Stimulated activated naive CD8-positive, alpha-beta T cell treated with anti-CD3 and anti-CD28 coated beads, Interleukin-15, Interleukin-2, amounts not matched to agents 100 ng/mL and 50 ng/mL, for 24 hours (primary cell): ENCODE measurements around the gene KCTD1.

Source experiments
- H3K27ac Mint-ChIP-seq: one replicate; pipeline ENCODE4 v1.8.0; 2021; ENCODE audit warnings: mild to moderate bottlenecking, mixed read lengths
- H3K27me3 Mint-ChIP-seq: one replicate; pipeline ENCODE4 v1.8.0; 2021; ENCODE audit warnings: mixed read lengths
- H3K36me3 Mint-ChIP-seq: one replicate; pipeline ENCODE4 v1.8.0; 2021; ENCODE audit warnings: low read depth, mixed read lengths
- H3K4me1 Mint-ChIP-seq: one replicate; pipeline ENCODE4 v1.8.0; 2021; ENCODE audit warnings: low read depth, mixed read lengths
- H3K4me3 Mint-ChIP-seq: one replicate; pipeline ENCODE4 v1.8.0; 2021; ENCODE audit warnings: mild to moderate bottlenecking, mixed read lengths
- H3K9me3 Mint-ChIP-seq: one replicate; pipeline ENCODE4 v1.8.0; 2021; ENCODE audit warnings: mixed read lengths

Gene KCTD1

DNA sequence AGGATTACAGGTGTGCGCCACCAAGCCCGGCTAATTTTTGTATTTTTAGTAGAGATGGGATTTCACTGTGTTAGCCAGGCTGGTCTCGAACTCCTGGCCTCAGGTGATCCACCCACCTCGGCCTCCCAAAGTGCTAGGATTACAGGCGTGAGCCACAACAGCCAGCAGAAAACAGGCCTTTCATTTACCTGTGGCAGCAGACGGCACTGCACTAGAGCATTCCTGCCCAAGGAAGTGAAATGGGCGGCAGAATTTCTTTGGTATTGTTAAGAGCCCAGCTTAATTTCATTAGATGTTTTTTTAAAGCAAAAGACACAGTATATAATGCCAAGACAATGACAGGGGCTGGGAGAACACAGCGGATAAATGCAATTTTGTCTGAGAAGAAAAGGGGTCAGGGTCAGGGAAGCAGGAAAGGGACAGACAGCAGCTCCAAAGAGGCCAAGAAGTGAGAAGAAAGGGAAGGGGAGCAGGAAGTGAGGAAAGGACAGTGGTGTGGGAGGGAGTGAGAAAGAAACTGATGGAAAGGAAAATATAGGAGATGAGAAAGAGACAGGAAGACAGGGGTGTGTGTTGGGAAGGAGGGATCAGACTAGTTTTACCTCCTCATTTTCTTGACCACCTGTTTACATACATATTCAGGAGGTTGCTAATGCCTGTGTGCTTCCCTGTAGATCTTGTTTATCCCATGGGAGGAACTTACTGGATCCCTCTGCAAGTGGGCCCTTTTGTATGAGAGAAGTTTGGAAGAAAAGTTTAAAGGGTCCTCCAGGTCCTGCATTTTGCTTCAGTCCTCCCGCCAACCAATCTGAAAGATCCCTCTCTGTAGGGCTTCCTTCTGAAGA, 32.5 kb downstream of the KCTD1 start:
- Mint-ChIP-seq H3K4me1 (no peaks in the 10 kb centered on the region), H3K4me3 (no peak overlapping the region), H3K36me3 (no peaks in the 10 kb centered on the region), H3K9me3 (no peaks in the 10 kb centered on the region), H3K27me3 (no peaks in the 10 kb centered on the region), H3K27ac (no peak overlapping the region)

DNA sequence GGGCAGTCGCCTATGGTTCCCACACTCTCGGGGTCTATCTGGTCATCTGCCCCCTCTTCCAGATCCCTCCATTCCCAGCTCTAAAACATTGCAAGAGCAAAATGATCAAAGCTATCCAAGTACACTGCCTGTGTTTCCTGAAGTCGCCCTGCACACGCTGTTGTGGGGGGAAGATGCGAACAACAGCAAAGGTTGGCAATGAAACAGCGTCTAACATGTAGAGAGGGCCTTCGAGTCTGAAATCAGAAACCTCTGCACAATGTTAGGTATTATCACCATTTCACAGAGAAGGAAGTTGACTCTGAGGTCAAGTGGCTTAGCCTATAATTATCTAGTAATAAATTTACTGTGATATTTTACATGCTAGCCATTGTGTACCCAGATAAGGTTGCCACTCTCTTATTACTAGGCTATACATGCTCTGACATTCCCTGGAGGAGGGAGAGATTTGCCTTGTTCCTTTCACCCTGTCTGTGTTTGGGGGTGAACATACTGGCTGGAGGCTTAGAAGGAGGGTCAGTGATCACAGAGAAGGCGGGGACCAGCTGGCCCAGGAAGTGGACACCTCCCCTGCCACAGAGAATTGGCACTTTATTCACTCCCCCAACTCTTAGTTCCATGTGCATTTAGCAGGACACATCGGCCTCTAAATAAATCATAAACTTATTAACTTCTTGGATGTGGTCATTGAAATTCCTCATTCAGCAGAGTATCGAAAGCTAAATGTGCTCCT, 36.8 kb downstream of the KCTD1 start:
- Mint-ChIP-seq H3K27me3 (no peaks in the 10 kb centered on the region), H3K9me3 (no peaks in the 10 kb centered on the region), H3K4me1 (no peaks in the 10 kb centered on the region), H3K4me3 (no peak overlapping the region), H3K27ac (no peak overlapping the region), H3K36me3 (no peaks in the 10 kb centered on the region)

DNA sequence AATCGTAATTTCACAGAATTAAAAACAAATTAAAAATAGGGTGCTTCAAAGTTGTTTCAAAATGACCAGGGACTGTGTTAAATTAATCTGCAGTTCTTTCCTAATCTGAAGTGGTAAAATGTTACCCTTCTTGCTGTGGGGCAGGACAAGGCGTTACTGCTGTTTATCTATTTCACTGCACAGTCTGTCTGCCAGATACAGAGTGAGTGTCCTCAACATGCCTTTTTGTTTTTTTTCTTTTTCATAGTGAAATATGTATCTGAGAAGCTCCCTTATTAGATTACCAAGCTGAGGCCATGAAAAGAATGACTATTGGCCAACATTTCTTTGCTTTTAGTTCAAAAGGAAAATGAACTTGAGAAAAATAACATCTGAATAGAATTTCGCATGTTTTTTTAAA, 38.0 kb downstream of the KCTD1 start:
- H3K9me3 Mint-ChIP-seq, result no peaks in the 10 kb centered on the region
- H3K36me3 Mint-ChIP-seq, result no peaks in the 10 kb centered on the region
- H3K27me3 Mint-ChIP-seq, result no peaks in the 10 kb centered on the region
- H3K4me3 Mint-ChIP-seq, result no peak overlapping the region
- no peak overlapping the region for H3K27ac Mint-ChIP-seq
- H3K4me1 Mint-ChIP-seq, result no peaks in the 10 kb centered on the region

DNA sequence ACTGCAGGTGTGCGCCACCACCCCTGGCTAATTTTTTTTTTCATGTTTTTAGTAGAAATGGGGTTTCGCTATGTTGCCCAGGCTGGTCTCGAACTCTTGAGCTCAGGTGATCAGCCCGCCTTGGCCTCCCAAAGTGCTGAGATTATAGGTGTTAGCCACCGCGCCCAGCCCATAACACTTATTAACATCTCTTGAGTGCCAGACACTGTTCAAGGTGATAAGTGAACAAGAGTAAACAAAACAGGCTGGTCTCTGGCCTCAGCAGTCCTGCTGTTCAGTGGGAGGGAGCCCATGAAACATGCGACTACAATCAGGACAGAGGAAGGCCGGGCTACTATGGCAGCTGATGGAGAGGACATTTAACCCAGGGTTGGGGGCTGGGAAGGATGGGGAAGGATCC, 42.3 kb downstream of the KCTD1 start:
- no peaks in the 10 kb centered on the region for H3K36me3 Mint-ChIP-seq
- H3K4me1 Mint-ChIP-seq, result no peaks in the 10 kb centered on the region
- no peaks in the 10 kb centered on the region for H3K27me3 Mint-ChIP-seq
- H3K4me3 Mint-ChIP-seq, result no peak overlapping the region
- peak overlapping the region; percentile 28 for H3K27ac Mint-ChIP-seq
- no peaks in the 10 kb centered on the region for H3K9me3 Mint-ChIP-seq

DNA sequence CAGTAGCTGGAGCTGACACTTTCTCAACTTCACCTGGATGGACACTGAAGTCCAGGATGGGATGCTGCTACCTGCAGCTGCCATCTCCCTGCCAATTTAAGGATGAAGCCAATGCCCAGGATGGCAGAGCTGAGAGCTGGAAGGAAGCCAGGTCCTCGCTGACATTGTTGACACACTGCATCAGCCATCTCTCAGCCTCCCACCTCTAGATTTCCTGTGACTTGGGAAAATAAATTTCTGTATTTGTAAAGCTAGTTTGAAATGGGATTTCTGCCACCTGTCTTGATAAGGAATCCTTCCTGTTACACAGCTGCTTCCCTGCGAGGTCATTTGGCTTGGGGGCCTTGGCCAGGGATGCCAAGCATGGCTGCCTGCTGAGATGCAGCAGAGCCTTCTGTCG, 43.5 kb downstream of the KCTD1 start:
- no peaks in the 10 kb centered on the region for H3K36me3 Mint-ChIP-seq
- H3K4me1 Mint-ChIP-seq, result no peaks in the 10 kb centered on the region
- H3K27me3 Mint-ChIP-seq, result no peaks in the 10 kb centered on the region
- H3K27ac Mint-ChIP-seq, result no peak overlapping the region
- no peaks in the 10 kb centered on the region for H3K9me3 Mint-ChIP-seq
- H3K4me3 Mint-ChIP-seq, result no peak overlapping the region

DNA sequence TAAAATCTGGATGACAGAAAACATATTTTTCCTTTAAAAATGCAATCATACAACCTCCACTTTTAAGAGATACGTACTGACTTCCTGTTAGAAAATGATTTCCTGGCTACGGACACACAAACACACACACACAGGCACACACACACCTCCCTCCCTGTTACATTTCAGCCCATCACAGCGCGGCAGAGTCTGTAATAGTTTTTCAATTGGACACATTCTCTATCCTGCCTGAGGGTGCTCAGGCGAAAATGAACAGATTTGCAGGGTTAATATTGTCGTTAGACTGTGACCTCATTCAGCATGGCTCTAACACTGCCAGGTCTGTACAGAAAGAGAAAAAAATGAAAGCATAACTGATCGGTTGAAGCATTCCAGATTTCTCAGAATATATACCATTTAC, 45.0 kb downstream of the KCTD1 start:
- Mint-ChIP-seq H3K27me3 (no peaks in the 10 kb centered on the region), H3K4me1 (no peaks in the 10 kb centered on the region), H3K36me3 (no peaks in the 10 kb centered on the region), H3K9me3 (no peaks in the 10 kb centered on the region), H3K27ac (no peak overlapping the region), H3K4me3 (no peak overlapping the region)

DNA sequence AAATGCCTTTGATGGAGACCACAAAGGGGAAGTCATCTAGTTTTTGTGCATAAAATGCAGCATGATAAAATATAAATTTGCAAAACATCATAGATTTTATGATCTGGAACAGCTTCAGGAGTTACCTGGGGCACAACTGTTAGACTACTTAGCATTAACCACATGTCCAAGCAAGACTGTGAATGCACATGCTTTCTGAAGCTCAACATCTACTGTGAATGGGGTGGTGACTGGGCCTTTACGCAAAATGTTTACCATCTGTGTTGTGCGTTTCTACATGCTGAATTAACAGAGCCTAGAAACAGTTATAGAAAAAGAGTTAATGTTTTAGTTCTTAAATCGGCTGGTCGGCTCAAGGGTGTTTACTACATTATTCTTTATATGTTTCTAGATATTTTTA, 45.5 kb downstream of the KCTD1 start:
- H3K4me1 Mint-ChIP-seq, result no peaks in the 10 kb centered on the region
- H3K4me3 Mint-ChIP-seq, result no peak overlapping the region
- H3K36me3 Mint-ChIP-seq, result no peaks in the 10 kb centered on the region
- no peaks in the 10 kb centered on the region for H3K27me3 Mint-ChIP-seq
- no peaks in the 10 kb centered on the region for H3K9me3 Mint-ChIP-seq
- no peak overlapping the region for H3K27ac Mint-ChIP-seq

DNA sequence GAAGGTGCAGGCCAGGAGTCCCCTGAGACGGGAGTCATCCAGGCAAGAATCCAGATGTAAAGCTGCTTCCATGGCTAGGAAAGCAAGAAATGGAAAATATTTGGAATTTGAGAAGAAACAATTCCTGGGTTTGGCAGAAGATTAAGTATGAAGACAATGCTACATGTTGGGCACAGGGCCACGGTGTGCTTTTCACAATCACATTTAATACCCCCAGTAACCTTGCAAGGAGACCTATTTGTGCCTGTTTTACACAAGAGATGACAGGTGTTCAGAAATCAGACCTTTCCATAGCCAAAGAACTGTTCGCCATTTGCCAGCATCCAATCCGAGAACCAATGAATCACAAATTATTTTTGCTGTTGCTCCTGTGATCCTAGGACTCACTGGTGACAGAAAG, 50.5 kb downstream of the KCTD1 start:
- H3K4me1 Mint-ChIP-seq, result no peaks in the 10 kb centered on the region
- H3K27ac Mint-ChIP-seq, result no peak overlapping the region
- no peaks in the 10 kb centered on the region for H3K36me3 Mint-ChIP-seq
- H3K9me3 Mint-ChIP-seq, result no peaks in the 10 kb centered on the region
- H3K4me3 Mint-ChIP-seq, result no peak overlapping the region
- H3K27me3 Mint-ChIP-seq, result no peaks in the 10 kb centered on the region

DNA sequence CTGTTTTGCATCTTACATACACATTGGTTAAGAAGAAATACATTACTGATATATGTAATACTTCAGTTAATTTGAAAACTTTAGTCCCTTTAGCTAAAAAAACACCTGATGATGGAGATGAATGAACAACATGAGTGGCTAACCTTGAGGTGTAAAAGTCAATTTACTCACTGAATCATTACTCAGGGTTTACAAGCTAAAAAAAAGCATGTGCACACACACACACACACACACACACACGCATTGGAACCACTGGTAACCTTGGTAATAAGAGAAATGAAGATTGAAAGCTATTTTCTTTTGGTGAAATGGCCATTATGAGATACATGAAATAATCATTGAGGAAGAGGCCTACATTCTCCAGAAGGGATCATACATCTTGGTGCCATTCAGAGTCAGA, 51.8 kb downstream of the KCTD1 start:
- Mint-ChIP-seq H3K27ac (no peak overlapping the region), H3K4me3 (no peak overlapping the region), H3K4me1 (no peaks in the 10 kb centered on the region), H3K9me3 (no peaks in the 10 kb centered on the region), H3K36me3 (no peaks in the 10 kb centered on the region), H3K27me3 (no peaks in the 10 kb centered on the region)

DNA sequence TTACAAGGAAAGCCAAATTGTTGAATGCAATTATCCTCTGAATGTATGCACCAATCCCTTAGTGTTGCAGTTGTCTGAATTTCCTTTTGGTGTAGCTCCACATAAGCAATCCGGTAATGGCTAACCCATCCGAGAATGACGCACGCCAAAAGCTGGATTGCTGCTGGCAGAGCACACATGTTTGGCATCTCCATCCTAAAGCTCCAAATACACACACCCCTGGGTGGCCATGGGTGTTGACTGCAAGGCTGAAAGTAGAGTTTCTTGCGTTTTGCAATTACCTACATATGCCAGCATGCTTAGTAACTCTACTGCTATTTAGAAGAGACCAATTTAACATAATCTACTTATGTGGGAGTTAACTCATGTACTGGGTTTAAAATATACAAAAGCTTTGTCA, 53.1 kb downstream of the KCTD1 start:
- Mint-ChIP-seq H3K4me3 (no peak overlapping the region), H3K4me1 (no peaks in the 10 kb centered on the region), H3K27me3 (no peaks in the 10 kb centered on the region), H3K9me3 (no peaks in the 10 kb centered on the region), H3K36me3 (no peaks in the 10 kb centered on the region), H3K27ac (no peak overlapping the region)

DNA sequence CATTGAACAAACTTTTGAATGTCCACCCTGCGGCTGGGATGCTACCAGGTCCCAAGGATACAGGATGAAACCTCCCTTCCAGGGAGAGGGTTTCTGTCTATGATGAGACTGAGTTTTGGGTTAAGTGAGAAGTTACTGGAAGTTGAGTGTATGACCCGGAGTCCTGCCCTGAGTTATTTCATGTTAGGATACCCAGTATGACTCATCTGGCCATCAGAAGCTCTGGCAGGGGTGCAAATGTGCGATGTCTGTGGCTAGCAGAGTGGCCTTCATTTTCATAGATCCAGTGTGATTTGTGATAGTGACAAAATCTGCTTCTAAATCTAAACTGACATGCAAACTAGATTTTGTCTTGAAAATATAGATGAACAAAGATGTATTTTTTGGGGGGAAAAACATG, 55.3 kb downstream of the KCTD1 start:
- Mint-ChIP-seq H3K4me1 (no peaks in the 10 kb centered on the region), H3K27me3 (no peaks in the 10 kb centered on the region), H3K36me3 (no peaks in the 10 kb centered on the region), H3K9me3 (no peaks in the 10 kb centered on the region), H3K27ac (no peak overlapping the region), H3K4me3 (no peak overlapping the region)

DNA sequence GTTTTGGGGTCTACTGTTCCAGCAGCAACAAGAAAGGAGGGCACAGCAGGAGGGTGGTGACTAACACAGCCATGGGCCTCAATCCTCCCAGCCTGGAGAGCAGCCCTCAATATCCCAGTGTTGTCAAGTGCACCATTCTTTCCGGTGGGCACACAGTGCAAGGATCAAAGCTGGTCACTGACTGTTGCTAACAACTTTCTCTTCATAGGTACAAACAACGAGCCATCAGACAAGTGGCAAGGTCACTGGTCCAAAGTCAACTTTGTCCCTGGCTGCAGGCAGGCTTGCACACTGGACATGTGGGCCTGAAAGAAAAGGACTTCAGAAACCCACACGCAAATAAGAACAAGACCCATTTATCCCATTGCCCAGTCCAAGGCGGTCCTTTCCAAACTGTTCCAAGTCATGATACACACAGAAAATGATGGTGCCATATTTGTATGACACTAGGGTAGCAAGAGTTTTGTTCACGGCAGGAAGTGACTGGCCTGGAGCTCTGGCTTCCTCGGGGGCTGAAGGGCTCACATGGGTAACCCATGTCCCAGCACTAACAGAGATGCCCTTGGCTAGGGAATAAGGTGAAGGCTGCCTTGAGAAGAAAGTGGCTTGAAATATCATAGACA, 57.0 kb downstream of the KCTD1 start:
- Mint-ChIP-seq H3K4me1 (no peaks in the 10 kb centered on the region), H3K27ac (no peak overlapping the region), H3K27me3 (no peaks in the 10 kb centered on the region), H3K4me3 (no peak overlapping the region), H3K9me3 (no peaks in the 10 kb centered on the region), H3K36me3 (no peaks in the 10 kb centered on the region)

DNA sequence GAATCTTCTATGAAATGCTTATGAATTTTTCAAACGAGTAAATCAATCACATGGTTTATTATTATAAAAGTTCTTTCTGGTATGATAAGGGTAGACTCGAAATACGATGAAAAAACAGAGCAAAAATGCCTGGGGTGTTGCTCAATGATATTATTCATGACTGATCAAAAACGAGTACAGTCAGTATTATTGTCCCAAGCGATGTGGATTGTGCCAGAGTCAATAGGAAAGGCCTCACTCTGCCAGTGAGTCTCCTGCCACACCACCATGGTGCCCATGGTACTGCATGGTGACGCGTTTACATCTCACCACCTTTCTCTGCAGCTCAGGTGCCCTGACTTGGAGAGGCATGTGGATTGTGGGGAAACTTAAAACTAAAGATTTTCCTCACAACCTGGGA, 58.5 kb downstream of the KCTD1 start:
- no peak overlapping the region for H3K27ac Mint-ChIP-seq
- no peaks in the 10 kb centered on the region for H3K27me3 Mint-ChIP-seq
- no peaks in the 10 kb centered on the region for H3K36me3 Mint-ChIP-seq
- no peaks in the 10 kb centered on the region for H3K4me1 Mint-ChIP-seq
- H3K4me3 Mint-ChIP-seq, result no peak overlapping the region
- no peaks in the 10 kb centered on the region for H3K9me3 Mint-ChIP-seq

DNA sequence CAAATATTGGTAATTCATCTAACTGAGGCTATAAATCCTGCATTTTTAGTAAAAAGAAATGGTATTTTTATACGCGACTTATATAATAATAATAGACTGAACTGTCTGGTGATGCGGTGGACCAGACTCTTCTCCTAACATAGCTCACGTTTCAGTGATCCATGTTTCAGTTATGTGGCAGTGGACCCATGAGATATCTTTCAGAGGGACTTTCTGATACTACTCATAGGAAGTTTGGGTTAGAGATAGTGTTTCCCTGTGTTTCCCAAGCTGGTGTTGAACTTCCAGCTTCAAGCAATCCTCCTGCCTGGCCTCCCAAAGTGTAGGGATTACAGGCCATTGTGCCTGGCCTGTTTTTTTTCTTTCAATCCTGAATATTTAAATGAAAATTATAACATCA, 59.2 kb downstream of the KCTD1 start:
- Mint-ChIP-seq H3K4me1 (no peaks in the 10 kb centered on the region), H3K4me3 (no peak overlapping the region), H3K9me3 (no peaks in the 10 kb centered on the region), H3K27ac (no peak overlapping the region), H3K27me3 (no peaks in the 10 kb centered on the region), H3K36me3 (no peaks in the 10 kb centered on the region)

DNA sequence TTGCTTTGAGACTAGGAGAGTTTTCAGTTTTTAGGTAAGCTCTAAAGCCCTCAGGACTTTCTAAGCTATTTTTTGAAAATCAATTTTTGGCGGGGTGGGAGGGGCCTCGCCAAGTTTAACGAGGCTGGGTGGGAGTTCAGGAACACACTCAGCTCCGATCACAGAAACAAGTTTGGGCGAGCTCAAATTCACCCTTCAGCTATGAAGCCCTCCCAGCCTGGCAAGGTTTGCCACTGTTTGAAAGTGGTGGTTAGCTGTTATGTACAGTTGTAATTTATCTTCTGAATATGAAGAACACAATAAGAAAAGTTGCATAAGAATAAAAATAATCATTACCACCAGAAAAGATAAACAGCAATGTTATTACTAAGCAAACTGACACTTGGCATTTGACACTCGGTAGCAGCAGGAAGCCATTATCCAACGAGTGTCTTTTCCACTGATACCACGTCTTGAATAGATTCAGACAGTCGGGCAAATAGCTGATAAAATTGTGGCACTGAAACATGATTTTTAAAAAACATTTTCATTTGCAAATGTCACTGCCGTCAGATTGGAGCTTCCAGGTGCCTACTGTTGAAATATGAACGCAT, 59.8 kb downstream of the KCTD1 start:
- no peaks in the 10 kb centered on the region for H3K27me3 Mint-ChIP-seq
- H3K9me3 Mint-ChIP-seq, result no peaks in the 10 kb centered on the region
- H3K27ac Mint-ChIP-seq, result no peak overlapping the region
- H3K4me1 Mint-ChIP-seq, result no peaks in the 10 kb centered on the region
- H3K36me3 Mint-ChIP-seq, result no peaks in the 10 kb centered on the region
- H3K4me3 Mint-ChIP-seq, result no peak overlapping the region
